LNCAP (cell line): Measurements from ENCODE around the gene SENP8.
A peak's percentile ranks its signal among the peaks of the same experiment; 100 is the strongest.

Experiments used
- TF ChIP-seq, protein P1 (sequence below): fragments of 450-650 bp; IDR thresholded peaks from 2 replicates; pipeline ENCODE4 v1.5.1; 2017; ENCODE audit warnings: mild to moderate bottlenecking

The SENP8 gene

DNA sequence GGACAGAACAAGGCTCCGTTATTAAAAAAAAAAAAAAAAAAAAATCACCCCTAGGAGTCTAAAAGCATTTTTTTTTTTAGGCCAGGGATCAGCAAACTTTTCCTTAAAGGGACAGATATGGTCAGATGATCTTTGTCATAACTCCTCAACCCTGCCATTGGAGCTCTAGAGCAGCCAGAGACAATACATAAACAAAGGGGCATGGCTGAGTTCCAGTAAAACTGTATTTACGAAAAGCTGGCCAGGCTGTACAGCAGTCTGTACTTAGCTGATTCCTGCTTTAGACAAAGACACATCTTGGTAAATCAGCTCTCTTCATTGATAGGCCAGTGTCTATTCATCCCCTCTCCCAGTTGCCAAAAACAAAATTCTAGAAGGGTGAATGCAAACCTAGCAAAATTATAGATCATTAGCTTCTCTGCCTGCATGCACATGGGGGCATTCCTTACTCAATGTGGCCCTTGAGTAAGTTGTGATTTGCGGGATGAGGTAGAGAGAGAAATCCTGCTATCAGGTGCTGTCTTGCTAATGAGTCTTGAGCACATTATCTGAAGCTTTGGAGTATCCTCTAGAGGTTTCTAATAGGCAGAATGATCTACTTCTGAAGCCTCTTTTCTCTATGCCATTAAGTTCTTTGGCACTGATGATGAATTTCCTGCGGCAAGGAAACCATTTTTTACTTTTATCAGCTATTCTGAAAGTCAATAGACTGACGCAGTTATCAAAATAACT is 35.2 kb downstream of the SENP8 start:
- TF ChIP-seq, protein P1, sequence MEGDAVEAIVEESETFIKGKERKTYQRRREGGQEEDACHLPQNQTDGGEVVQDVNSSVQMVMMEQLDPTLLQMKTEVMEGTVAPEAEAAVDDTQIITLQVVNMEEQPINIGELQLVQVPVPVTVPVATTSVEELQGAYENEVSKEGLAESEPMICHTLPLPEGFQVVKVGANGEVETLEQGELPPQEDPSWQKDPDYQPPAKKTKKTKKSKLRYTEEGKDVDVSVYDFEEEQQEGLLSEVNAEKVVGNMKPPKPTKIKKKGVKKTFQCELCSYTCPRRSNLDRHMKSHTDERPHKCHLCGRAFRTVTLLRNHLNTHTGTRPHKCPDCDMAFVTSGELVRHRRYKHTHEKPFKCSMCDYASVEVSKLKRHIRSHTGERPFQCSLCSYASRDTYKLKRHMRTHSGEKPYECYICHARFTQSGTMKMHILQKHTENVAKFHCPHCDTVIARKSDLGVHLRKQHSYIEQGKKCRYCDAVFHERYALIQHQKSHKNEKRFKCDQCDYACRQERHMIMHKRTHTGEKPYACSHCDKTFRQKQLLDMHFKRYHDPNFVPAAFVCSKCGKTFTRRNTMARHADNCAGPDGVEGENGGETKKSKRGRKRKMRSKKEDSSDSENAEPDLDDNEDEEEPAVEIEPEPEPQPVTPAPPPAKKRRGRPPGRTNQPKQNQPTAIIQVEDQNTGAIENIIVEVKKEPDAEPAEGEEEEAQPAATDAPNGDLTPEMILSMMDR = no peak

DNA sequence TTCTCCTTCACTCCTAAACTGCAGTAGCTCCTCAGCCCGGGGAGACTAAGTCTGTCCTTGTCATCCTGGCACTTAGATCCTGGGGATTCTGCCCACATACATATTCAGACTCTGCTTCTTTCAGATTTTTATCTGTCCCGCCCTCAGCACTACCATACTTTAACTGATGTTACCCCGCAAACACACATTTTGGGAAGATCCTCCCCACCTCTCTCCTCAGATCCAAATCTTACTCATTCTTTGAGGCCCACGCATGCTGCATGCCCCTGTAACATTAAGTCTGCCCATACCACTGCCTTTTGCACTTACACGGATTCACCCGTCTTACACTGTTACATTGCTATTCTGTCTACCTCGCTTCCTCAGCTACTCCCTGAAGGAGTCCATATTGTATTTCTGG is 36.1 kb downstream of the SENP8 start:
- TF ChIP-seq, protein P1 = no peak

DNA sequence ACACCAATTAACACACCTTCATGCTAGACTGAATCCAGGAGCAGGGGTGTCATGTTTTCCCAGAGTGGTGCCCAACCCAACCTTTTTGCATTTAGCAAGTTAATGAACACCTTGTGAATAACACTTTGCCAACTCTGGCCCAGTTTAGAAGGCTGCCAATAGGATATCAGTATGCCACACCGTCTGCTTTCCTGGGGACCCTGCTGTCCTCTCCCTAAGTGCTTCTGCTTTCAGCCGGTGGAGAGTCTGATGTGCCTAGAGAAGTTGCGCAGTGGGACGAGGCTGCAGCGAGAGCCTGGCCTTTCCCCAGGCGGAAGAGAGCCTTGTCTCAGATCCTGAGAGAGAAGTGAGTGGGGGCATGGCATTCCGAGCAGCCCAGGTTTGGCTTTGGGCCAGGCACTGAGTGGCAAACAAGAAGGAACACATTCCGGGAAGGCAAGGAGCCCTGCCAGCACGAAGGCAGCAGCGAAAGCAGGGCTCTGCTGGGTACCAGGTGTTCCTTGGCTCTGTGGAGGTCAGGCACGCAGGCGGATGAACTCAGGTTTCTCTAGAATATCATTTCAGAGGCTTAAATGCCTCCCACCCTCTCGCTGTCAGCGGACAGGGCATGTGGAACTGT is 36.9 kb downstream of the SENP8 start:
- TF ChIP-seq, protein P1 = no peak

DNA sequence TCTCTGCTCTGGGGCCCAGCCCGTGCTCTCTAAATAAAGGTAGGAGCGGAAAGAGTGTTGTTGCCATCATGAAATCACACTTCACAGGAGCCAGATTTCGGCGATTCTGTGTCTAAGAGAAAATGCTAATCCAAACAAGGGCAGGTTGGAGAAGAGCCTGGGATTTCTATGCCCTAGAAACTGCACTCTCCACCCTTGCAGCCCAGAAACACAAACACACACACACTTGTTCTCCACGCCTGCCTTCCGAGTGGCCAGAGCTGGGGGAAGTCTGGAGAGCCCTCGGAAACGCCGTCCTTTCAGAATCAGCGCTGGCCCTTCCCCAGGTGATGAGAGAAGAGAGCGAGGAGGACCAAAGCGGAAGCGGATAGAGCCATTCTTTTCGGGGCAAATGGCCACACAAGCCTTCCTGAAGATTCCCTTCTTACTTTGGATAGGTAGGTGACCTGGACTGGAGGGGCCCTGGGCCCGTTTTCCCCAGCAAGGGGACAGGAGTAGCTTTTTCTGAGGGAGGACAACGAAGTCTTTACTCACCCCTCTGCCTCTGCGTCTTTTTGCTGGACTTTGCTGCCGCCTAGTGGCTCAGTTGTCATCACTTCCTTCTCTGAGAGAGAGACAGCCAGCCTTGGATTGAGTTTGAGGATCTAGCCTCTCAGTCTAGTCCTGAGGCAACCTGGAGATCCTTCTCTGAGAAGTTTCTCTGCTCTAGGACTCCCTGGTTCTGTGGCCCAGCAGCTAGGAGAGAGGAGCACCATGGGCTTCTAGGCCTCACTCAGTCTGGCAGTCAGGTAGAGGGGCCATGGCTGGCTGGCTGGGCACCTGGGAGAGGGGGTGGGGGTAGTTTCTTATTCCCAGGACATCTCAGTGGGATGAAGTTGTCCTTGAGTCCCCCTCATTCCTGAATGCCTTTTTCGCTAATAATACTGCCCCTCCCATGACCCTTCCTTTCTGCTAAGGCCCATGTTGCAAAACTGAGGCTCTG is 37.7 kb downstream of the SENP8 start:
- TF ChIP-seq, protein P1 = peak; percentile 81

DNA sequence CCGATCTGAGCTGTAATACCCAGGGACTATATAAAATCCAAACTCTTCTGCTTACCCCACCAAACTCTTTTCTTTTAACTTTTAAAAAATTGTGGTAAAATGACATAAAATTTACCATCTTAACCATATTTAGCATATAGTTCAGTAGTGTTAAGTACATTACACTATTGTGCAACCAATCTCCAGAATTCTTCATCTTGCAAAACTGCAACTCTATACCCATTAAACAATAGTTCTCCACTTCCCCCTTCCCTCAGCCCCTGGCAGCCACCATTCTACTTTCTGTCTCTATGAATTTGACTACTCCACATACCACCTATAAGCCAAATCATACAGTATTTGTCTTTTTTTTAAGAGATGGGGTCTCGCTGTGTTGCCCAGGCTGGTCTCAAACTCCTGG is 38.7 kb downstream of the SENP8 start:
- TF ChIP-seq, protein P1 = no peak

DNA sequence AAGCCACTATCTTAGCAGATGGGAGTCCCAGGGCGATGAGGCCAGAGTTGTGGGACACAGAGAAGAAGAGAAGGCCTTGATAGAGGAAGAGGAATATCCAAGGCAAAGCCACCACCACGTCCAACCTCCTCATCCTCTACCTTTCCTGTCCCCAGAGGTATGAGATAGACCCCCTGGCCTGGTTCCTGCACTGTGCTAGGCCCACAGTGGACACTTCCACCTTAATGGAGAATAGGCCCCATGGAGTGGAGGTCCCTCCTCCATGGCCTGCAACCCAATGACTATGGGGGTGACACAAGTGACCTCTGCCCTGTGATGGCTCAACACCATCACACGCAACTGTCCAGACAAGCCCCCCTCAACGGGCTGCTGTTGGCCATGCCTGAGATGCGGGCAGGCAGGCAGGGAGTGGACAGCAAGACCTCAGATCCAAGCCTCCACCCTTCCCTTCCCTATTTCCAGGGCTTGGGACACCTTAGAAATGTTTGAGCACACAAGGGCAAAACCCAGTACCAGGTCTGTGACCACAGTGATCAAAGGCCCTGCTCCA is 42.6 kb downstream of the SENP8 start:
- TF ChIP-seq, protein P1 = no peak
